ENCODE measurements around the gene DOK5.

The DOK5 gene

DNA sequence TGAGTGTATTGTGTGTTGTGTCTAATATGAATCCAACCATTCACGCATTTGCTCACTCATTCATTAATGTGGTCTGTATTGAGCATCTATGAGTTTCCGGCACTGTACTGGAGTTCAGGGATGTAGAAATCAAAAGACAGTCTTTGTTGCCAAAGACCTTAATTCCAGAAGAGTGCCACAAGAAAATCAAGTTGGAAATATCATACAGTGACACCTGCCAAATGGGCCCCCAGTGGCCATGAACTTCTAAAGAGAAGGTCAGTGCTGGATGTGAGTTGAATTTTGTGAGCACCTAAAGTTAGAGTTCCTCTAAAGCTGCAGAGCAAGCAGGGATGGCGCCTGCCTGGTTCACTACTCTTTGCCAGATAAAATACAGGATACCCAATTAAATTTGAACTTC lies 175.9 kb downstream of the DOK5 start:
- no peak overlapping the region for H2AFZ ChIP-seq (ENCODE audit: low read depth, low read length, severe bottlenecking)
- no peak overlapping the region for H3K4me2 ChIP-seq (ENCODE audit: low read depth, low read length, poor library complexity, severe bottlenecking)
- H3K9ac ChIP-seq (ENCODE audit: low read length) = no peak overlapping the region
- H3K9me2 ChIP-seq (replicated peaks; ENCODE audit: insufficient read depth, low read length) = no peaks in the 10 kb centered on the region
- no peaks in the 10 kb centered on the region for H3K9me3 ChIP-seq (ENCODE audit: insufficient read depth, low read length)
- H3K79me2 ChIP-seq (ENCODE audit: insufficient read depth, low read length) = no peaks in the 10 kb centered on the region
- H3K27ac ChIP-seq (ENCODE audit: low read depth, low read length) = no peak overlapping the region
- no peak overlapping the region for H3K4me3 ChIP-seq (ENCODE audit: insufficient read depth, low read length, poor library complexity, severe bottlenecking)
- H4K20me1 ChIP-seq (ENCODE audit: low read depth, low read length) = no peaks in the 10 kb centered on the region
- no peaks in the 10 kb centered on the region for H3F3A ChIP-seq (ENCODE audit: insufficient read depth)
- H3K27me3 ChIP-seq (ENCODE audit: low read length) = no peaks in the 10 kb centered on the region
- TF ChIP-seq EZH2phosphoT487 (conservative IDR thresholded peaks at IDR 0.05; ENCODE audit: low read length) (no peak), CTCF (IDR thresholded peaks at IDR 0.05; ENCODE audit: insufficient read depth, low read length, poor library complexity, severe bottlenecking) (no peak)
- H3K36me3 ChIP-seq (ENCODE audit: low read length) = no peaks in the 10 kb centered on the region

GRCh38 chr20:54654450-54654849 lies 179.1 kb downstream of the DOK5 start:
- Histone ChIP-seq H3F3A (ENCODE audit: insufficient read depth) (no peaks in the 10 kb centered on the region), H3K79me2 (ENCODE audit: insufficient read depth, low read length) (no peaks in the 10 kb centered on the region), H3K27me3 (ENCODE audit: low read length) (no peaks in the 10 kb centered on the region), H3K27ac (ENCODE audit: low read depth, low read length) (no peak overlapping the region), H3K9me2 (replicated peaks; ENCODE audit: insufficient read depth, low read length) (no peaks in the 10 kb centered on the region), H3K4me3 (ENCODE audit: insufficient read depth, low read length, poor library complexity, severe bottlenecking) (no peak overlapping the region), H2AFZ (ENCODE audit: low read depth, low read length, severe bottlenecking) (no peak overlapping the region), H3K9me3 (ENCODE audit: insufficient read depth, low read length) (no peaks in the 10 kb centered on the region), H4K20me1 (ENCODE audit: low read depth, low read length) (no peaks in the 10 kb centered on the region), H3K4me2 (ENCODE audit: low read depth, low read length, poor library complexity, severe bottlenecking) (no peak overlapping the region), H3K36me3 (ENCODE audit: low read length) (no peaks in the 10 kb centered on the region), H3K9ac (ENCODE audit: low read length) (no peak overlapping the region)
- TF ChIP-seq CTCF (IDR thresholded peaks at IDR 0.05; ENCODE audit: insufficient read depth, low read length, poor library complexity, severe bottlenecking) = no peak
- no peak for TF ChIP-seq EZH2phosphoT487 (conservative IDR thresholded peaks at IDR 0.05; ENCODE audit: low read length)

GRCh38 chr20:54657268-54657826 lies 182.0 kb downstream of the DOK5 start:
- Histone ChIP-seq H3K4me2 (ENCODE audit: low read depth, low read length, poor library complexity, severe bottlenecking) (no peak overlapping the region), H3K9ac (ENCODE audit: low read length) (no peak overlapping the region), H3K9me2 (replicated peaks; ENCODE audit: insufficient read depth, low read length) (no peaks in the 10 kb centered on the region), H3F3A (ENCODE audit: insufficient read depth) (no peaks in the 10 kb centered on the region), H3K4me3 (ENCODE audit: insufficient read depth, low read length, poor library complexity, severe bottlenecking) (no peak overlapping the region), H3K36me3 (ENCODE audit: low read length) (no peaks in the 10 kb centered on the region), H3K27me3 (ENCODE audit: low read length) (peaks cover 3% of the 10 kb centered on the region; the same call in 1 of the 2 replicates), H3K9me3 (ENCODE audit: insufficient read depth, low read length) (no peaks in the 10 kb centered on the region), H3K79me2 (ENCODE audit: insufficient read depth, low read length) (no peaks in the 10 kb centered on the region), H3K27ac (ENCODE audit: low read depth, low read length) (no peak overlapping the region), H4K20me1 (ENCODE audit: low read depth, low read length) (no peaks in the 10 kb centered on the region), H2AFZ (ENCODE audit: low read depth, low read length, severe bottlenecking) (no peak overlapping the region)
- no peak for TF ChIP-seq EZH2phosphoT487 (conservative IDR thresholded peaks at IDR 0.05; ENCODE audit: low read length)
- no peak for TF ChIP-seq CTCF (IDR thresholded peaks at IDR 0.05; ENCODE audit: insufficient read depth, low read length, poor library complexity, severe bottlenecking)

Measured in SU-DHL-6 (cell line).